SK-N-SH (cell line): ENCODE results near the gene STK31. TPM values are rescaled to one million over a fixed set of nuclear protein-coding genes. Genes with fewer than 3 reads are reported as not detected.

Experiments
- CTCF ChIA-PET: fragments of 300-600, 350-600 bp; formaldehyde crosslinking; extraction: SDS; loops from one replicate; lab custom pipeline; 2021; lab: Yijun Ruan, JAX
- POLR2A ChIA-PET: fragments of 350-600 bp; sonication (Branson Sonifier 250); formaldehyde crosslinking; extraction: SDS; loops from one replicate; lab custom pipeline; 2020; ENCODE audit warnings: antibody characterized with exemption, inconsistent platforms; lab: Yijun Ruan, JAX
- DNase-seq: peaks from one replicate; pipeline ENCODE4 v3.0.0; 2012
- H2AFZ ChIP-seq: fragments of 200-600 bp; sonication (generic); 2 replicates; pipeline ENCODE4 v1.8.1; 2016; ENCODE audit warnings: antibody characterized with exemption, mild to moderate bottlenecking, low read depth
- H3F3A ChIP-seq: fragments of 200-600 bp; sonication (generic); replicated peaks from 2 replicates; pipeline ENCODE3; 2016; ENCODE audit warnings: antibody characterized with exemption, mild to moderate bottlenecking; ENCODE audit not compliant: insufficient read depth
- H3K27ac ChIP-seq, 2 experiments: fragments of 200-500 bp in 1 of 2; fragments of 200-600 bp in 1 of 2; sonication (Bioruptor generic) in 1 of 2; sonication (generic), shearing (Covaris generic) in 1 of 2; 2 replicates each; pipeline versions ENCODE4 v1.5.1 to v1.6.1; 2014 to 2016; ENCODE audit warnings: low read depth in 2 of 2, inconsistent platforms in 1 of 2, low read length in 1 of 2, mild to moderate bottlenecking in 1 of 2, mixed read lengths in 1 of 2
- H3K27me3 ChIP-seq: fragments of 200-600 bp; sonication (generic), shearing (Covaris generic); 2 replicates; pipeline ENCODE4 v1.6.1; 2016; ENCODE audit warnings: mixed run types; ENCODE audit not compliant: insufficient read depth
- H3K36me3 ChIP-seq, 2 experiments: fragments of 200-500 bp in 1 of 2; fragments of 200-600 bp in 1 of 2; sonication (Bioruptor generic) in 1 of 2; sonication (generic) in 1 of 2; replicated peaks in 1 of 2; 2 replicates each; pipeline versions ENCODE3 to v1.5.1; 2014 to 2016; ENCODE audit warnings: low read length in 1 of 2, mild to moderate bottlenecking in 1 of 2; ENCODE audit not compliant: insufficient read depth in 2 of 2, control insufficient read depth in 1 of 2
- H3K4me1 ChIP-seq, 2 experiments: fragments of 200-500 bp in 1 of 2; fragments of 200-600 bp in 1 of 2; sonication (Bioruptor generic) in 1 of 2; sonication (generic), shearing (Covaris generic) in 1 of 2; 2 replicates each; pipeline versions ENCODE4 v1.5.1 to v1.6.1; 2014 to 2016; ENCODE audit warnings: low read depth in 1 of 2, low read length in 1 of 2, mixed run types in 1 of 2; ENCODE audit not compliant: insufficient read depth in 2 of 2, control insufficient read depth in 1 of 2
- H3K4me2 ChIP-seq: fragments of 200-600 bp; sonication (generic), shearing (Covaris generic); 2 replicates; pipeline ENCODE4 v1.6.1; 2017; ENCODE audit warnings: mixed run types
- H3K4me3 ChIP-seq, 2 experiments: fragments of 200-500 bp in 1 of 2; fragments of 200-600 bp in 1 of 2; sonication (Bioruptor generic) in 1 of 2; sonication (generic), shearing (Covaris generic) in 1 of 2; 2 replicates each; pipeline versions ENCODE4 v1.5.1 to v1.8.1; 2014 to 2016; ENCODE audit warnings: low read depth in 2 of 2, inconsistent platforms in 1 of 2, low read length in 1 of 2, mild to moderate bottlenecking in 1 of 2, mixed read lengths in 1 of 2, moderate library complexity in 1 of 2
- H3K79me2 ChIP-seq: fragments of 200-600 bp; sonication (generic); 2 replicates; pipeline ENCODE4 v1.8.1; 2017; ENCODE audit warnings: mild to moderate bottlenecking; ENCODE audit not compliant: insufficient read depth
- H3K9ac ChIP-seq: fragments of 200-600 bp; sonication (generic); 2 replicates; pipeline ENCODE4 v1.6.1; 2017; ENCODE audit warnings: mixed run types
- H3K9me2 ChIP-seq: fragments of 200-600 bp; sonication (generic); 2 replicates; pipeline ENCODE4 v1.6.1; 2017; ENCODE audit warnings: mixed run types
- H3K9me3 ChIP-seq: fragments of 200-600 bp; sonication (generic); 2 replicates; pipeline ENCODE4 v1.6.1; 2017; ENCODE audit warnings: mixed run types, mild to moderate bottlenecking, moderate library complexity
- H4K20me1 ChIP-seq: fragments of 200-600 bp; sonication (generic); 2 replicates; pipeline ENCODE4 v1.6.1; 2017; ENCODE audit warnings: mild to moderate bottlenecking, mixed run types; ENCODE audit not compliant: insufficient read depth
- CHD2 ChIP-seq: fragments of 150-350 bp; IDR thresholded peaks from 2 replicates; pipeline ENCODE4 v1.6.1; 2018; ENCODE audit warnings: low read length; ENCODE audit not compliant: partially characterized antibody
- EP300 ChIP-seq, 2 experiments: IDR thresholded peaks; 2 replicates each; pipeline versions ENCODE4 v1.4.0 to v1.6.1; 2012; ENCODE audit warnings: borderline replicate concordance in 1 of 2, low read depth in 1 of 2, low read length in 1 of 2
- FOSL2 ChIP-seq: IDR thresholded peaks from 2 replicates; pipeline ENCODE4 v1.4.0; 2012; ENCODE audit warnings: low read depth, mild to moderate bottlenecking, moderate library complexity, borderline replicate concordance
- FOXJ3 ChIP-seq: sonication (generic); formaldehyde crosslinking; IDR thresholded peaks from 2 replicates; pipeline ENCODE4 v1.5.1; 2020; ENCODE audit warnings: mild to moderate bottlenecking, missing genetic modification reagents
- FOXM1 ChIP-seq: IDR thresholded peaks from 2 replicates; pipeline ENCODE4 v1.4.0; 2012; ENCODE audit warnings: low read depth, mild to moderate bottlenecking
- GABPA ChIP-seq: IDR thresholded peaks from 2 replicates; pipeline ENCODE4 v1.4.0; 2012; ENCODE audit warnings: low read depth, mild to moderate bottlenecking
- JUND ChIP-seq: IDR thresholded peaks from 2 replicates; pipeline ENCODE4 v1.4.0; 2012
- MEF2A ChIP-seq: IDR thresholded peaks from 2 replicates; pipeline ENCODE4 v1.4.0; 2012; ENCODE audit warnings: low read depth, borderline replicate concordance
- MXI1 ChIP-seq: IDR thresholded peaks from 2 replicates; pipeline ENCODE4 v1.6.1; 2012; ENCODE audit warnings: mild to moderate bottlenecking, low read depth, low read length, improper control_type of control experiment
- NRF1 ChIP-seq: IDR thresholded peaks from 2 replicates; pipeline ENCODE4 v1.6.1; 2012; ENCODE audit warnings: low read depth, mild to moderate bottlenecking, low read length
- PBX3 ChIP-seq: IDR thresholded peaks from 2 replicates; pipeline ENCODE4; 2012
- RAD21 ChIP-seq: IDR thresholded peaks from 2 replicates; pipeline ENCODE4 v1.6.1; 2012; ENCODE audit warnings: mild to moderate bottlenecking, low read length
- RCOR1 ChIP-seq: fragments of 150-350 bp; IDR thresholded peaks from 2 replicates; pipeline ENCODE4 v1.6.1; 2017; ENCODE audit warnings: antibody characterized with exemption, low read length
- REST ChIP-seq: IDR thresholded peaks from 2 replicates; pipeline ENCODE4 v1.6.1; 2012; ENCODE audit warnings: mild to moderate bottlenecking, low read depth, low read length, moderate library complexity
- RFX5 ChIP-seq: IDR thresholded peaks from 2 replicates; pipeline ENCODE4 v1.6.1; 2012; ENCODE audit warnings: mild to moderate bottlenecking, improper control_type of control experiment, low read length
- RXRA ChIP-seq: IDR thresholded peaks from 2 replicates; pipeline ENCODE4 v1.4.0; 2012; ENCODE audit warnings: low read depth, mild to moderate bottlenecking, borderline replicate concordance
- TAF1 ChIP-seq: IDR thresholded peaks from 2 replicates; pipeline ENCODE4 v1.6.1; 2012; ENCODE audit warnings: low read depth, mild to moderate bottlenecking, low read length, moderate library complexity, borderline replicate concordance
- TCF12 ChIP-seq: IDR thresholded peaks from 2 replicates; pipeline ENCODE4 v1.4.0; 2012
- USF2 ChIP-seq: fragments of 150-350 bp; IDR thresholded peaks from 2 replicates; pipeline ENCODE4 v1.6.1; 2017; ENCODE audit warnings: antibody characterized with exemption, low read length, low read depth, borderline replicate concordance
- YY1 ChIP-seq: IDR thresholded peaks from 2 replicates; pipeline ENCODE4 v1.4.0; 2012; ENCODE audit warnings: low read depth, mild to moderate bottlenecking
- ZBTB33 ChIP-seq: IDR thresholded peaks from 2 replicates; pipeline ENCODE4 v1.4.0; 2012; ENCODE audit warnings: low read depth, borderline replicate concordance
- WGBS: methylation state at CpG from one replicate; pipeline ENCODE4 v1.1.6; 2017; ENCODE audit warnings: low lambda C conversion rate; 5-methylcytosine and 5-hydroxymethylcytosine counted together
- polyA plus RNA-seq, 3 experiments: library from polyadenylated mRNA; depleted of rRNA; stranded (reverse); fragments of >200 nt; gene quantifications; 2 replicates each; pipeline ENCODE4 v1.2.3, GENCODE V29; 2012

STK31 gene
- polyA plus RNA-seq, 1 of the 3 experiments (the other 2 are of a cell fraction): 0.02 TPM

GRCh38 chr7:23808421-23808820, 98.4 kb downstream of the STK31 start:
- Histone ChIP-seq H3K4me3 (no peak overlapping the region), H3K9me3 (peaks cover 7% of the 10 kb centered on the region; the same call in 1 of the 2 replicates), H3K9ac (no peak overlapping the region), H3K27ac (no peak overlapping the region), H3K27me3 (no peaks in the 10 kb centered on the region), H3K4me1 (no peaks in the 10 kb centered on the region), H3K4me2 (no peak overlapping the region), H3F3A (no peaks in the 10 kb centered on the region), H2AFZ (no peak overlapping the region), H4K20me1 (no peaks in the 10 kb centered on the region), H3K9me2 (no peaks in the 10 kb centered on the region), H3K36me3 (no peaks in the 10 kb centered on the region), H3K79me2 (no peaks in the 10 kb centered on the region)
- TF ChIP-seq RXRA (no peak), JUND (no peak), TCF12 (no peak), MEF2A (no peak), FOSL2 (no peak), CHD2 (no peak), NRF1 (no peak), EP300 (IDR thresholded peaks at IDR 0.05; ENCODE audit: borderline replicate concordance in 1 of 2, low read depth in 1 of 2, low read length in 1 of 2) (no peak), TAF1 (no peak), RFX5 (no peak), USF2 (no peak), REST (no peak), RCOR1 (no peak), RAD21 (no peak), YY1 (no peak), MXI1 (no peak)
- no peak for DNase-seq
- ChIA-PET POLR2A (no interaction called here), CTCF (no interaction called here)
- 29% methylated on average over 3 of the region's 3 CpGs for WGBS

- H3K4me3 ChIP-seq: no peak overlapping the region
- H3K9me2 ChIP-seq: no peaks in the 10 kb centered on the region
- peak overlapping the region; percentile 52; the same call in 1 of the 2 replicates for H2AFZ ChIP-seq
- H3K36me3 ChIP-seq: no peaks in the 10 kb centered on the region
- H3K27ac ChIP-seq: no peak overlapping the region
- POLR2A ChIA-PET: no interaction called here
- CTCF ChIA-PET: no interaction called here
- H4K20me1 ChIP-seq: no peaks in the 10 kb centered on the region
- no peak overlapping the region for H3K9ac ChIP-seq
- no peaks in the 10 kb centered on the region for H3K4me1 ChIP-seq
- DNase-seq: no peak
- no peaks in the 10 kb centered on the region for H3K79me2 ChIP-seq
- peaks cover 7% of the 10 kb centered on the region; the same call in 1 of the 2 replicates for H3K9me3 ChIP-seq
- WGBS: 16% methylated on average over 1 of the region's 1 CpG
- H3K27me3 ChIP-seq: no peaks in the 10 kb centered on the region
- no peaks in the 10 kb centered on the region for H3F3A ChIP-seq
- no peak overlapping the region for H3K4me2 ChIP-seq
- TF ChIP-seq ZBTB33: no peak
- TF ChIP-seq FOSL2: no peak
- no peak for TF ChIP-seq FOXJ3
- no peak for TF ChIP-seq USF2
- no peak for TF ChIP-seq FOXM1
- TF ChIP-seq RCOR1: no peak
- TF ChIP-seq NRF1: no peak
- TF ChIP-seq RFX5: no peak
- TF ChIP-seq GABPA: no peak
- TF ChIP-seq RAD21: no peak
- TF ChIP-seq PBX3: no peak
Measured at GRCh38 chr7:23810099-23810498, 100.1 kb downstream of the STK31 start.
